ENCODE results near the gene RABL6.
"Not testable (repeated sequence)": the region's sequence is repeated elsewhere in the genome, so short reads cannot be mapped to it uniquely, and the experiment has no call there.

RABL6 gene

DNA sequence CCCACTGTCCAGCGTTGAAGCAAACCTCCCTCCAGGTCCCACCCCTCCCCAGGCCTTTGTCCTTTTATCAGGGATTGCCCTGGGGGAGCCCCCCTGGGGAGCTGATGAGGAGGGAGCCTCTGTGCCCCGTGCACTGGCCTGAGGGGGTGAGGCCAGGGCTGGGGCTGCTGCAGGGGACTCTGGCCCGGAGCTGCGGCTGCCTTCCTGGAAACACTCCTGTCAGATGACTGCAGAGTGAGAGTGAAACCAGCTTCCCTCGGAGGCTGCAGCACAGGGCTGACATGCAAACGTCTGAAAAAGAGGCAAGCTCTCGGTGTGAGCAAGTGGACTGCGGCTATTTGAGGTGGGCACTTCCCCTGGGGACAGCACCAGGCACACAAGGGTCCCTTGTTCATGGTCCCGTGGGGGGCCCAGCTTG, 74.0 kb downstream of the RABL6 start:
- no peaks in the 10 kb centered on the region for H3K36me3 ChIP-seq (ENCODE audit: control insufficient read depth, insufficient read depth, low read length, severe bottlenecking)
- peaks cover 22% of the 10 kb centered on the region for H3K4me1 ChIP-seq (ENCODE audit: control insufficient read depth, insufficient read depth, low read length)
- H3K9me3 ChIP-seq (ENCODE audit: control insufficient read depth, low read length): no peaks in the 10 kb centered on the region
- H3K9ac ChIP-seq (ENCODE audit: low read length): peak overlapping the region; percentile 76
- DNase-seq (ENCODE audit: low read depth): peak; percentile 68
- peak overlapping the region; percentile 73 for H3K4me3 ChIP-seq (ENCODE audit: low read length)
- H3K27me3 ChIP-seq (replicated peaks; ENCODE audit: control insufficient read depth, insufficient read depth, low read length): no peaks in the 10 kb centered on the region

- Histone ChIP-seq H3K4me1 (ENCODE audit: control insufficient read depth, insufficient read depth, low read length) (peaks cover 25% of the 10 kb centered on the region), H3K9me3 (ENCODE audit: control insufficient read depth, low read length) (no peaks in the 10 kb centered on the region), H3K36me3 (ENCODE audit: control insufficient read depth, insufficient read depth, low read length, severe bottlenecking) (no peaks in the 10 kb centered on the region), H3K27me3 (replicated peaks; ENCODE audit: control insufficient read depth, insufficient read depth, low read length) (no peaks in the 10 kb centered on the region), H3K4me3 (ENCODE audit: low read length) (peak overlapping the region; percentile 73), H3K9ac (ENCODE audit: low read length) (peak overlapping the region; percentile 76)
- peak; percentile 60 for DNase-seq (ENCODE audit: low read depth)
Measured at GRCh38 chr9:136882109-136882946, 74.6 kb downstream of the RABL6 start.

DNA sequence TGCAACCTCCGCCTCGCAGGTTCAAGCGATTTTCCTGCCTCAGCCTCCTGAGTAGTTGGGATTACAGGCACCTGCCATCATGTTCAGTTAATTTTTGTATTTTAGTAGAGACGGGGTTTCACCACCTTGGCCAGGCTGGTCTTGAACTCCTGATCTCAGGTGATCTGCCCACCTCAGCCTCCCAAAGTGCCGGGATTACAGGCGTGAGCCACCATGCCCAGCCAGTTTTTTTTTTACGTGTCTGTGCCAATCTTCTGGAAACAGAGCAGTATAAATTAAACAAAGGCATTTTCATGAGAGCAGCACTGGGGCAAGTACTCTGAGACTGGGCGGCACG, 75.2 kb downstream of the RABL6 start:
- not testable (repeated sequence) for H3K9me3 ChIP-seq (ENCODE audit: control insufficient read depth, low read length); H3K36me3 ChIP-seq (ENCODE audit: control insufficient read depth, insufficient read depth, low read length, severe bottlenecking); H3K27me3 ChIP-seq (replicated peaks; ENCODE audit: control insufficient read depth, insufficient read depth, low read length); DNase-seq (ENCODE audit: low read depth); H3K9ac ChIP-seq (ENCODE audit: low read length)
- Histone ChIP-seq H3K4me1 (ENCODE audit: control insufficient read depth, insufficient read depth, low read length) (peaks cover 28% of the 10 kb centered on the region), H3K4me3 (ENCODE audit: low read length) (peak overlapping the region; percentile 73)

- not testable (repeated sequence) for H3K9me3 ChIP-seq (ENCODE audit: control insufficient read depth, low read length); H3K9ac ChIP-seq (ENCODE audit: low read length); H3K4me3 ChIP-seq (ENCODE audit: low read length); H3K36me3 ChIP-seq (ENCODE audit: control insufficient read depth, insufficient read depth, low read length, severe bottlenecking); H3K27me3 ChIP-seq (replicated peaks; ENCODE audit: control insufficient read depth, insufficient read depth, low read length); DNase-seq (ENCODE audit: low read depth)
- peaks cover 28% of the 10 kb centered on the region for H3K4me1 ChIP-seq (ENCODE audit: control insufficient read depth, insufficient read depth, low read length)
Measured at GRCh38 chr9:136883670-136884069, 75.9 kb downstream of the RABL6 start.

GRCh38 chr9:136885950-136886578, 78.3 kb downstream of the RABL6 start, which contains the start of gene TRAF2:
Gene TRAF2 (plus strand): TSS chr9:136886516. CDS start chr9:136898741, 12,225 bp downstream.
- Histone ChIP-seq H3K4me3 (ENCODE audit: low read length) (peak within 1 kb of the TSS; percentile 86), H3K4me1 (ENCODE audit: control insufficient read depth, insufficient read depth, low read length) (peaks cover 28% of the 10 kb centered on the region), H3K36me3 (ENCODE audit: control insufficient read depth, insufficient read depth, low read length, severe bottlenecking) (peaks cover 3% of the 10 kb centered on the region), H3K27me3 (replicated peaks; ENCODE audit: control insufficient read depth, insufficient read depth, low read length) (no peaks in the 10 kb centered on the region), H3K9me3 (ENCODE audit: control insufficient read depth, low read length) (no peaks in the 10 kb centered on the region), H3K9ac (ENCODE audit: low read length) (peak within 1 kb of the TSS; percentile 87)
- DNase-seq (ENCODE audit: low read depth): peak; percentile 99

GRCh38 chr9:136886610-136887597, 79.2 kb downstream of the RABL6 start:
- Histone ChIP-seq H3K9me3 (ENCODE audit: control insufficient read depth, low read length) (no peaks in the 10 kb centered on the region), H3K4me1 (ENCODE audit: control insufficient read depth, insufficient read depth, low read length) (peaks cover 23% of the 10 kb centered on the region), H3K36me3 (ENCODE audit: control insufficient read depth, insufficient read depth, low read length, severe bottlenecking) (peaks cover 3% of the 10 kb centered on the region), H3K4me3 (ENCODE audit: low read length) (peak overlapping the region; percentile 86), H3K27me3 (replicated peaks; ENCODE audit: control insufficient read depth, insufficient read depth, low read length) (no peaks in the 10 kb centered on the region), H3K9ac (ENCODE audit: low read length) (peak overlapping the region; percentile 87)
- peak; percentile 56 for DNase-seq (ENCODE audit: low read depth)

DNA sequence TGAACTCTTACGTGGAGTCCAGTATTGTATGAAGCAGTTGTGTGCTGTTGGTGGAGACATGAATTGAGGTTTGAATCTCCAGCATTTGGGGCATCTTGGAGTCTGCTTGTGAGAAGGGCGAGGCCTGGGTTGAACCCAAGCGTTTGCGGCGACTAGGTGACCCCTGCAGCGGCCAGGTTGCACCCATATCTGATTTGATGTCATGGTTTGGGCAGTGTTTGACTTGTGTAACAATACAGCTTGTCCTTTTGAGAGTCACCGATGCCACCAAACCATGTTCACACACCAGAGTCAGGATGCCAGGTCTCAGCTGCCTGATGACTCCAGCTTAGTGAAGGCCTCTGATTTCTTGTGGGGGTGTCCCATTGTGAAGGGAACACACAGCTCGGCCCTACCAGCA, 80.7 kb downstream of the RABL6 start:
- Histone ChIP-seq H3K9me3 (ENCODE audit: control insufficient read depth, low read length) (no peaks in the 10 kb centered on the region), H3K36me3 (ENCODE audit: control insufficient read depth, insufficient read depth, low read length, severe bottlenecking) (peaks cover 3% of the 10 kb centered on the region), H3K4me1 (ENCODE audit: control insufficient read depth, insufficient read depth, low read length) (peaks cover 10% of the 10 kb centered on the region), H3K27me3 (replicated peaks; ENCODE audit: control insufficient read depth, insufficient read depth, low read length) (no peaks in the 10 kb centered on the region), H3K4me3 (ENCODE audit: low read length) (no peak overlapping the region), H3K9ac (ENCODE audit: low read length) (no peak overlapping the region)
- DNase-seq (ENCODE audit: low read depth): no peak

DNA sequence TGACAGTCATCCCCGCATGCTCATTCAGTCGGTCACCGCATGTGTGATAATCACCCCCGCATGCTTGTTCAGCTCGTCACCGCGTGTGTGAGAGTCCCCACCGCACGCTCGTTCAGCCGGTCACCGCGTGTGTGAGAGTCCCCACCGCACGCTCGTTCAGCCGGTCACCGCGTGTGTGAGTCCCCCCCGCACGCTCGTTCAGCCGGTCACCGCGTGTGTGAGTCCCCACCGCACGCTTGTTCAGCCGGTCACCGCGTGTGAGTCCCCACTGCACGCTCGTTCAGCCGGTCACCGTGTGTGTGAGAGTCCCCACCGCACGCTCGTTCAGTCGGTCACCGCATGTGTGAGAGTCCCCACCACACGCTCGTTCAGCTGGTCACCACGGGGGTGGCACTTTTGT, 82.1 kb downstream of the RABL6 start:
- no peak for DNase-seq (ENCODE audit: low read depth)
- Histone ChIP-seq H3K36me3 (ENCODE audit: control insufficient read depth, insufficient read depth, low read length, severe bottlenecking) (peaks cover 3% of the 10 kb centered on the region), H3K4me3 (ENCODE audit: low read length) (no peak overlapping the region), H3K27me3 (replicated peaks; ENCODE audit: control insufficient read depth, insufficient read depth, low read length) (no peaks in the 10 kb centered on the region), H3K9me3 (ENCODE audit: control insufficient read depth, low read length) (no peaks in the 10 kb centered on the region), H3K4me1 (ENCODE audit: control insufficient read depth, insufficient read depth, low read length) (peaks cover 10% of the 10 kb centered on the region), H3K9ac (ENCODE audit: low read length) (no peak overlapping the region)

DNA sequence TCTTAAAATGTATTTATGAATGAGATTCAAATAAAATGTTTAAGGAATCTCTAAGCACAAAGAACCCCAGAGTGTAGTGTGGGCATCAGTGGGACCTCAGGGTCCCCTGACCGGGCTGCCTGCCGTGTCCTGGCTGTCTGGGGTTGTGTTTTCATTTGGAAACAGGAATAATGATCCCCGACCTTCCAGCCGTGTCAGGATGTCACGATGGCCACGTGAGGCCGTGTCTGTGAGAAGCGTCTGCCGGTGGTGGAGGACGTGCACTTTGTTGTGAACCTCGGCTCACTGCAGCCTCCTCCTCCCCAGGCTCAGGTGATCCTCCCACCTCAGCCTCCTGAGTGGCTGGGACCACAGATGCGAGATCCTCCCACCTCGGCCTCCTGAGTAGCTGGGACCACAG, 82.9 kb downstream of the RABL6 start:
- peaks cover 8% of the 10 kb centered on the region for H3K4me1 ChIP-seq (ENCODE audit: control insufficient read depth, insufficient read depth, low read length)
- no peak overlapping the region for H3K4me3 ChIP-seq (ENCODE audit: low read length)
- DNase-seq (ENCODE audit: low read depth): no peak
- no peak overlapping the region for H3K9ac ChIP-seq (ENCODE audit: low read length)
- no peaks in the 10 kb centered on the region for H3K9me3 ChIP-seq (ENCODE audit: control insufficient read depth, low read length)
- H3K27me3 ChIP-seq (replicated peaks; ENCODE audit: control insufficient read depth, insufficient read depth, low read length): no peaks in the 10 kb centered on the region
- peaks cover 3% of the 10 kb centered on the region for H3K36me3 ChIP-seq (ENCODE audit: control insufficient read depth, insufficient read depth, low read length, severe bottlenecking)
